ENCODE measurements around the gene FLNC.

FLNC gene

GRCh38 chr7:128876978-128877755 lies 47.0 kb downstream of the FLNC start:
- no peaks in the 10 kb centered on the region for H3K9me3 ChIP-seq
- H3K36me3 ChIP-seq, result no peaks in the 10 kb centered on the region
- peak; percentile 11 for DNase-seq
- 0 out of 2 replicates have a peak, but pooled peaks cover 5% of the 10 kb centered on the region for H3K4me1 ChIP-seq
- H3K4me3 ChIP-seq (ENCODE audit: low read depth, low read length), result no peak overlapping the region
- no peak for TF ChIP-seq CTCF (IDR thresholded peaks at IDR 0.05; ENCODE audit: low read depth, low read length)
- H3K27me3 ChIP-seq, result no peaks in the 10 kb centered on the region

- TF ChIP-seq CTCF (IDR thresholded peaks at IDR 0.05; ENCODE audit: low read depth, low read length), result no peak
- H3K36me3 ChIP-seq, result no peaks in the 10 kb centered on the region
- no peak overlapping the region for H3K4me3 ChIP-seq (ENCODE audit: low read depth, low read length)
- no peaks in the 10 kb centered on the region for H3K27me3 ChIP-seq
- H3K4me1 ChIP-seq, result 0 out of 2 replicates have a peak, but pooled peaks cover 5% of the 10 kb centered on the region
- no peak for DNase-seq
- no peaks in the 10 kb centered on the region for H3K9me3 ChIP-seq
Measured at GRCh38 chr7:128877756-128878120, 47.5 kb downstream of the FLNC start.

GRCh38 chr7:128878226-128879105 lies 48.3 kb downstream of the FLNC start:
- no peaks in the 10 kb centered on the region for H3K36me3 ChIP-seq
- H3K4me3 ChIP-seq (ENCODE audit: low read depth, low read length), result no peak overlapping the region
- H3K4me1 ChIP-seq, result 0 out of 2 replicates have a peak, but pooled peaks cover 5% of the 10 kb centered on the region
- H3K9me3 ChIP-seq, result no peaks in the 10 kb centered on the region
- TF ChIP-seq CTCF (IDR thresholded peaks at IDR 0.05; ENCODE audit: low read depth, low read length), result no peak
- no peaks in the 10 kb centered on the region for H3K27me3 ChIP-seq
- no peak for DNase-seq

GRCh38 chr7:128879461-128879938 lies 49.3 kb downstream of the FLNC start:
- Histone ChIP-seq H3K4me3 (ENCODE audit: low read depth, low read length) (peak overlapping the region; percentile 29), H3K4me1 (0 out of 2 replicates have a peak, but pooled peaks cover 5% of the 10 kb centered on the region), H3K27me3 (no peaks in the 10 kb centered on the region), H3K36me3 (no peaks in the 10 kb centered on the region), H3K9me3 (no peaks in the 10 kb centered on the region)
- peak; percentile 4 for DNase-seq
- no peak for TF ChIP-seq CTCF (IDR thresholded peaks at IDR 0.05; ENCODE audit: low read depth, low read length)

GRCh38 chr7:128879939-128880746 lies 49.9 kb downstream of the FLNC start:
- peak overlapping the region; percentile 29 for H3K4me3 ChIP-seq (ENCODE audit: low read depth, low read length)
- H3K4me1 ChIP-seq, result 0 out of 2 replicates have a peak, but pooled peaks cover 5% of the 10 kb centered on the region
- peak; percentile 93 for TF ChIP-seq CTCF (IDR thresholded peaks at IDR 0.05; ENCODE audit: low read depth, low read length)
- no peaks in the 10 kb centered on the region for H3K27me3 ChIP-seq
- DNase-seq, result peak; percentile 88
- no peaks in the 10 kb centered on the region for H3K9me3 ChIP-seq
- no peaks in the 10 kb centered on the region for H3K36me3 ChIP-seq
